ENCODE data around the gene SEC31B. TPM values are rescaled to one million over a fixed set of nuclear protein-coding genes. Genes with fewer than 3 reads are reported as not detected.
A peak's percentile ranks its signal among the peaks of the same experiment; 100 is the strongest.

SEC31B gene
- total RNA-seq, 1 donor from 2014 or later = 8.8 TPM

DNA sequence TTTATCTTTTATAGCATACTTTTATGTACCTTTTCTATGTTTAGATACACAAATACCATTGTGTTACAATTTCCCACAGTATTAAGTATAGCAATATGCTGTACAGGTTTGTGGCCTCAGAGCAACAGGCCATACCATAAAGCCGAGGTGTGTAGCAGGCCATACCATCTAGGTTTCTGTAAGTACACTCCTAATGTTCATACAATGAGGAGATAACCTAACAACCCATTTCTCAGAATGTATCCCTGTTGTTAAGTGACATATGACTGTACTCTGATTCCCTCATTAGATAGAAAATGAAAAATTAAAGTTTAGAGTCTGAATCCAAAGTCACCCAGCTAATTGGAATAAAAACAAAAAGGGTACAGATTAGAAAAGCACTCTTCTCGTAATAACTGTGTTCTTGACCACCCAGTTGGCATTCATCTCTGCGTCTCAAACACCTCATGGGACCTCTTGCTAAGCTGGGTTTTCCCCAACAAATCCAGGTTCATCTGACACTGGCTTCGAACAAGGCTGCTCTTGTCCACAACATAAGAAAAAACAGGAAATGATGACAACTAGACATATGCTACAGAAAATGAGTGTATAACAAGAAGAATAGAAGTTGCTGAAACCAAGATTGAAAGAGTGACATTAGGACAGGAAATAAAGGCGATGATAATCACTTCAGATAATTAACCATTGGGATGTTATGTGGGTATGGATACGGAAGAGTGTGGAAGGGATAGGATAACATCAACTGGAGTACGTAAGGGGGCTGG, 8.6 kb upstream of the SEC31B start:
- H2AFZ ChIP-seq (replicated peaks) = no peak overlapping the region
- H3K36me3 ChIP-seq = peaks cover 3% of the 10 kb centered on the region
- no peak for DNase-seq (ENCODE audit: low spot score)
- H3K4me3 Mint-ChIP-seq = peak overlapping the region; percentile 100
- peaks cover 33% of the 10 kb centered on the region for H3K36me3 Mint-ChIP-seq
- H4K20me1 ChIP-seq (ENCODE audit: low read depth) = peaks cover 24% of the 10 kb centered on the region
- H3K27me3 Mint-ChIP-seq (ENCODE audit: insufficient read depth, low read depth) = peaks cover 2% of the 10 kb centered on the region
- H3K4me1 Mint-ChIP-seq = peaks cover 18% of the 10 kb centered on the region
- H3K27ac ChIP-seq = no peak overlapping the region
- H3K4me1 ChIP-seq = peaks cover 15% of the 10 kb centered on the region
- H3F3A ChIP-seq (ENCODE audit: low read depth) = peaks cover 3% of the 10 kb centered on the region
- peak overlapping the region; percentile 89 for H3K4me2 ChIP-seq
- no peaks in the 10 kb centered on the region for H3K9me3 Mint-ChIP-seq
- H3K27me3 ChIP-seq = no peaks in the 10 kb centered on the region
- H3K9me3 ChIP-seq (ENCODE audit: low read depth) = no peaks in the 10 kb centered on the region
- TF ChIP-seq, protein P1, sequence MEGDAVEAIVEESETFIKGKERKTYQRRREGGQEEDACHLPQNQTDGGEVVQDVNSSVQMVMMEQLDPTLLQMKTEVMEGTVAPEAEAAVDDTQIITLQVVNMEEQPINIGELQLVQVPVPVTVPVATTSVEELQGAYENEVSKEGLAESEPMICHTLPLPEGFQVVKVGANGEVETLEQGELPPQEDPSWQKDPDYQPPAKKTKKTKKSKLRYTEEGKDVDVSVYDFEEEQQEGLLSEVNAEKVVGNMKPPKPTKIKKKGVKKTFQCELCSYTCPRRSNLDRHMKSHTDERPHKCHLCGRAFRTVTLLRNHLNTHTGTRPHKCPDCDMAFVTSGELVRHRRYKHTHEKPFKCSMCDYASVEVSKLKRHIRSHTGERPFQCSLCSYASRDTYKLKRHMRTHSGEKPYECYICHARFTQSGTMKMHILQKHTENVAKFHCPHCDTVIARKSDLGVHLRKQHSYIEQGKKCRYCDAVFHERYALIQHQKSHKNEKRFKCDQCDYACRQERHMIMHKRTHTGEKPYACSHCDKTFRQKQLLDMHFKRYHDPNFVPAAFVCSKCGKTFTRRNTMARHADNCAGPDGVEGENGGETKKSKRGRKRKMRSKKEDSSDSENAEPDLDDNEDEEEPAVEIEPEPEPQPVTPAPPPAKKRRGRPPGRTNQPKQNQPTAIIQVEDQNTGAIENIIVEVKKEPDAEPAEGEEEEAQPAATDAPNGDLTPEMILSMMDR (IDR thresholded peaks at IDR 0.05) = no peak
- TF ChIP-seq EZH2 (IDR thresholded peaks at IDR 0.05) (no peak), EZH2phosphoT487 (IDR thresholded peaks at IDR 0.05) (no peak)
- H3K27ac Mint-ChIP-seq = no peak overlapping the region
- H3K4me3 ChIP-seq = peak overlapping the region; percentile 64
- H3K79me2 ChIP-seq (ENCODE audit: low read depth) = peaks cover 22% of the 10 kb centered on the region
- no peak overlapping the region for H3K9ac ChIP-seq

DNA sequence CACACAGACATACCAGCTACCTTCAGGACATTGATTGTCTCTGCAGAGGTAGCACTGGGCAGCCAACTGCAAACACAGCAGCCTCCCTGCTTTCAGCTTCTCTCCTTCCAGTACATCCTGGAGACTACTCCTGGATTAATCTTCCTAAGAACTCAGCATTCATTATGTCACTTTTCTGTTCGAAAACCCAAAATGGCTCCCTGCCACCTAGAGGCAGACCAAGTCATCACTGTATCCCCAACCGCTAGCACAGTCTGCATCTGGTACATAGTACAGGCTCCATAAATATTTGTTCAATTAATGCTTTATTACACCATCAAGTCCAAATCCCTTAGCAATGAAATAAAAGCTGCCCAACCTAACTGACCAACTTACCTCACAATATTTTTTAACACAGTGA, 5.0 kb upstream of the SEC31B start:
- Histone ChIP-seq H3K4me2 (no peak overlapping the region), H3K4me3 (no peak overlapping the region), H3F3A (ENCODE audit: low read depth) (peaks cover 12% of the 10 kb centered on the region), H3K9ac (no peak overlapping the region), H3K9me3 (ENCODE audit: low read depth) (no peaks in the 10 kb centered on the region), H3K36me3 (peaks cover 3% of the 10 kb centered on the region), H3K79me2 (ENCODE audit: low read depth) (peaks cover 22% of the 10 kb centered on the region), H3K27me3 (peaks cover 17% of the 10 kb centered on the region), H2AFZ (replicated peaks) (no peak overlapping the region), H3K27ac (no peak overlapping the region), H3K4me1 (peaks cover 15% of the 10 kb centered on the region), H4K20me1 (ENCODE audit: low read depth) (peaks cover 39% of the 10 kb centered on the region)
- Mint-ChIP-seq H3K27me3 (ENCODE audit: insufficient read depth, low read depth) (no peaks in the 10 kb centered on the region), H3K4me3 (peak overlapping the region; percentile 71), H3K9me3 (no peaks in the 10 kb centered on the region), H3K4me1 (peaks cover 13% of the 10 kb centered on the region), H3K27ac (no peak overlapping the region), H3K36me3 (peaks cover 33% of the 10 kb centered on the region)
- TF ChIP-seq, protein P1 (IDR thresholded peaks at IDR 0.05) = no peak
- TF ChIP-seq EZH2 (IDR thresholded peaks at IDR 0.05) = no peak
- TF ChIP-seq EZH2phosphoT487 (IDR thresholded peaks at IDR 0.05) = no peak
- no peak for DNase-seq (ENCODE audit: low spot score)

DNA sequence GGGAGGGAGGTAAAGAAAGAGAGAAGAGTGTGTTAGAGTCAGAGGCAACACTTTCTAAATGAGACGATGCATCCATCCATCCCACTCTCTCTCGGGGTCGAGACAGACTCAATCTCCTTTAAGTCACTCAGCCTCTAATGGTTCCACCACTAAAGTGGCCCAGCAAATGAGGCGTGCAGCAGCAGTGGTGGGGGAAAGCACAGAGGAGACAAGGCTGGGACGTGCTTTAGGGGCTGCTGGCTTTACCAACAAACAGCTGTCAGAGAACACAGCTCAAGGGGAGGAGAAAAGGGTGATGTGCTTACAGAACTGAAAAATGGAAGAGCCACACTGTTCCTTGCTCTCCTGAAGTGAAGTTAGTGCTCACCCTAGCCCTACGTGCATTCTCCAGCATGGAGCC, 4.5 kb upstream of the SEC31B start:
- Mint-ChIP-seq H3K4me1 (peaks cover 13% of the 10 kb centered on the region), H3K36me3 (peaks cover 33% of the 10 kb centered on the region), H3K27me3 (ENCODE audit: insufficient read depth, low read depth) (no peaks in the 10 kb centered on the region), H3K4me3 (no peak overlapping the region), H3K9me3 (no peaks in the 10 kb centered on the region), H3K27ac (no peak overlapping the region)
- Histone ChIP-seq H3K27ac (no peak overlapping the region), H3K4me2 (no peak overlapping the region), H4K20me1 (ENCODE audit: low read depth) (peaks cover 42% of the 10 kb centered on the region), H3F3A (ENCODE audit: low read depth) (peaks cover 16% of the 10 kb centered on the region), H3K27me3 (peaks cover 22% of the 10 kb centered on the region), H3K36me3 (peaks cover 3% of the 10 kb centered on the region), H2AFZ (replicated peaks) (no peak overlapping the region), H3K9me3 (ENCODE audit: low read depth) (no peaks in the 10 kb centered on the region), H3K4me1 (peaks cover 16% of the 10 kb centered on the region), H3K79me2 (ENCODE audit: low read depth) (peaks cover 18% of the 10 kb centered on the region), H3K9ac (no peak overlapping the region), H3K4me3 (no peak overlapping the region)
- no peak for TF ChIP-seq EZH2phosphoT487 (IDR thresholded peaks at IDR 0.05)
- TF ChIP-seq, protein P1 (IDR thresholded peaks at IDR 0.05) = no peak
- no peak for TF ChIP-seq EZH2 (IDR thresholded peaks at IDR 0.05)
- DNase-seq (ENCODE audit: low spot score) = no peak

All from neural progenitor cell (in vitro differentiated cells).